Measurements from ENCODE around the gene AKAIN1. TPM values are rescaled to one million over a fixed set of nuclear protein-coding genes. Genes with fewer than 3 reads are reported as not detected.

AKAIN1 gene, protein sequence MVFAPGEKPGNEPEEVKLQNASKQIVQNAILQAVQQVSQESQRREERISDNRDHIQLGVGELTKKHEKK
- 1 to 10 TPM in 1 of 2 donors, not detected in 1; 3.1 TPM for total RNA-seq

GRCh38 chr18:5197032-5197434 is at the start of gene AKAIN1:
Gene AKAIN1, minus strand, starts transcription at chr18:5197257. Its CDS starts 204 bp downstream, at chr18:5197053.
- Histone ChIP-seq H3K4me3 (no peak within 1 kb of the TSS), H3K27ac (no peak within 1 kb of the TSS), H3K4me1 (peaks cover 10% of the 10 kb centered on the region), H3K9me3 (no peaks in the 10 kb centered on the region), H3K36me3 (replicated peaks in 1 of 2; ENCODE audit: insufficient read depth in 1 of 2, low read depth in 2 of 2) (no peaks in the 10 kb centered on the region), H3K27me3 (peaks cover 0 to 12% of the 10 kb centered on the region in 2 donors)
- ATAC-seq: peak; percentile 53
- DNase-seq: peak; percentile 17 to 53 (median 28)
- 3 to 12% methylated on average over 21 to 33 of the region's 37 CpGs for WGBS, 2 donors
- TF ChIP-seq POLR2A (IDR thresholded peaks at IDR 0.05): no peak
- peak in 1 of 7 experiments; percentile 14 for TF ChIP-seq CTCF (IDR thresholded peaks at IDR 0.05)
- intact Hi-C loops (cut with DNase I): no loop called here

GRCh38 chr18:5244941-5245340 is 47.9 kb upstream of the AKAIN1 start:
- ATAC-seq (no peak), DNase-seq (no peak)
- no peak overlapping the region for H3K27ac ChIP-seq
- no peaks in the 10 kb centered on the region for H3K9me3 ChIP-seq
- H3K27me3 ChIP-seq: no peaks in the 10 kb centered on the region
- peaks cover 18% of the 10 kb centered on the region for H3K4me1 ChIP-seq
- TF ChIP-seq POLR2A (IDR thresholded peaks at IDR 0.05): no peak
- TF ChIP-seq CTCF (IDR thresholded peaks at IDR 0.05): no peak
- intact Hi-C loops (cut with DNase I): no loop called here
- no peak overlapping the region for H3K4me3 ChIP-seq
- H3K36me3 ChIP-seq (replicated peaks in 1 of 2; ENCODE audit: insufficient read depth in 1 of 2, low read depth in 2 of 2): peaks cover 3 to 6% of the 10 kb centered on the region in 2 donors

DNA sequence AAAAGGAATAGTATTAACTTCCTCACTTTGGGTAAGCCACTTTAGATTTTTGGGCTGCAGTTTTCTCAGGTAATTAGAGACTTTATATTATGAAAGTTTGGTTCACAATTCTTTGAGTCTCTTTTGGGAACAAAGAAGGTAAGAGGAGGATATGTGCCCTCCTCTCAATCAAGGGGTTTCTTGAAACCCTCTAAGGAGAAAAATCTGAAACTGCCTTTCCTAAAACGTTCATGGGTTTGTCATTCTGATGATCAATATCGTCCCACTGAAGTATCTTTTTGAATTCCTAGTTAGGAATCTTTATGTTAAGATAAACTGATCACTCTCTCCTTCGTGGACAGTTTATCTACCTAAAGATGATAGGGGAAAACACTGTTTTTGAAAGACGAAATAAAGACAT is 42.4 kb upstream of the AKAIN1 start:
- Histone ChIP-seq H3K4me3 (no peak overlapping the region), H3K9me3 (no peaks in the 10 kb centered on the region), H3K27ac (no peak overlapping the region), H3K4me1 (peaks cover 32% of the 10 kb centered on the region), H3K36me3 (replicated peaks in 1 of 2; ENCODE audit: insufficient read depth in 1 of 2, low read depth in 2 of 2) (peaks cover 3 to 6% of the 10 kb centered on the region in 2 donors), H3K27me3 (no peaks in the 10 kb centered on the region)
- ATAC-seq: no peak
- 22 to 32% methylated on average over 4 of the region's 4 CpGs for WGBS, 2 donors
- no peak for DNase-seq
- TF ChIP-seq CTCF (IDR thresholded peaks at IDR 0.05): no peak
- no peak for TF ChIP-seq POLR2A (IDR thresholded peaks at IDR 0.05)
- intact Hi-C loops (cut with DNase I): no loop called here

DNA sequence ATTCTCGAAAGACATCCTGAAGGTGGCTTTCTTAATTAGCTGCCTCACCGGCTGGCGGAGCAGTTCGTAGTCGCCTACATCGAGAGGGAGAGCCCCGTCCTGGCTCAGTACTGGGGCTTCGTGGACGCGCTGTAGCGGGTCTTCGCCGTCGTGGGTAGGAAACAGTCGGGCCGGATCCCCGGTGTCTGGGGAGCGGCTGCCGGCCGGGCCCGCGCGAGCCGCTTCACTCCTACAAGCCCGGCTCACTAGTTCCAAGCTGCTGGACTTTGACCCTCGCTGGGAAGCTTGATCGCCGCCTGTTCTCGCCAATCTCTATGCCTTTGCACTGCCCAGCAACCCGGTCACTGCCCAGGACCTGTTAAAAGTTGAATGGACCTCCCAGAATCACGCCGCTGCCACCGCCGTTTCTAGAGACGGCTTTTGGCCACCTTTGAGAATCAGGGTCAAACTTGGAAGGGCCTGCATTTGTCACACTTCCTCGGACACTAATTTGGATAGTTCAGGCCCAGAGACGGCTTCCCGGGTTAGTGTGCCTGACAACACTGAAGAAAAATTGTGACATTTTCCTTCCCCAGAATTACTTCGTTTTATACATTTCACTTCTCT is 41.4 kb upstream of the AKAIN1 start:
- H3K36me3 ChIP-seq (replicated peaks in 1 of 2; ENCODE audit: insufficient read depth in 1 of 2, low read depth in 2 of 2): peaks cover 3 to 6% of the 10 kb centered on the region in 2 donors
- H3K4me1 ChIP-seq: peaks cover 32% of the 10 kb centered on the region
- ATAC-seq (peak; percentile 75), DNase-seq (peak; percentile 78 to 85 (median 82))
- H3K27me3 ChIP-seq: no peaks in the 10 kb centered on the region
- intact Hi-C loops (cut with DNase I): no loop called here
- H3K27ac ChIP-seq: peak overlapping the region; percentile 97 to 99 (median 98)
- 1% methylated on average over 33 to 39 of the region's 39 CpGs for WGBS, 2 donors
- H3K4me3 ChIP-seq: peak overlapping the region; percentile 41 to 84
- peak in 1 of 3 donors; percentile 50 for TF ChIP-seq POLR2A (IDR thresholded peaks at IDR 0.05)
- no peak for TF ChIP-seq CTCF (IDR thresholded peaks at IDR 0.05)
- no peaks in the 10 kb centered on the region for H3K9me3 ChIP-seq

All from body of pancreas (tissue), 4 donors.